Stimulated activated CD4-positive, alpha-beta T cell treated with anti-CD3 and anti-CD28 coated beads, Interleukin-12 subunit alpha, Interleukin-12 subunit beta, amount 100 ng/mL, for 24 hours (primary cell): Measurements from ENCODE around the gene EIF6.

ENCODE experiments used
- DNase-seq, 2 experiments: peaks; one replicate each; pipeline ENCODE4 v3.0.0-alpha.2; 2020; ENCODE audit warnings: low read depth in 2 of 2

Gene EIF6

DNA sequence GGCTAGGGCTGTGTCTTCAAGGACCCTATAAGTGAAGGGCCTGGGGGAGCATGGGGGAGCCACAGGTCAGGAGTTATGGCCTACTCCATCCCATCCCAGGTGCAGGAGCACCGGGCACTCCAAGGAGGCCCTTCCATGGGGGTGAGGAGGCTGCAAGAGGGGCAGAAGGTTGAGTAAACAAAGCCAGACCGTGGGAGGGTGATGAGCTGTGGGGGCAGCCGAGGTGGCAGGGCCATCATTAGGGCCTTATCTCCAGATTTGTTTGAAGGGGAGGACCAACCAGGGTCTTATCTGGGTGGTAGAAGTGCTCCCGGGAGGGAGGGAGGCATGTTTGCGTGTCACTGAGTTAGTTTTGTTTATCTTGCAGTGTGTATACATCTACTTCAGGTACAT, 9.7 kb upstream of the EIF6 start:
- no peak for DNase-seq

DNA sequence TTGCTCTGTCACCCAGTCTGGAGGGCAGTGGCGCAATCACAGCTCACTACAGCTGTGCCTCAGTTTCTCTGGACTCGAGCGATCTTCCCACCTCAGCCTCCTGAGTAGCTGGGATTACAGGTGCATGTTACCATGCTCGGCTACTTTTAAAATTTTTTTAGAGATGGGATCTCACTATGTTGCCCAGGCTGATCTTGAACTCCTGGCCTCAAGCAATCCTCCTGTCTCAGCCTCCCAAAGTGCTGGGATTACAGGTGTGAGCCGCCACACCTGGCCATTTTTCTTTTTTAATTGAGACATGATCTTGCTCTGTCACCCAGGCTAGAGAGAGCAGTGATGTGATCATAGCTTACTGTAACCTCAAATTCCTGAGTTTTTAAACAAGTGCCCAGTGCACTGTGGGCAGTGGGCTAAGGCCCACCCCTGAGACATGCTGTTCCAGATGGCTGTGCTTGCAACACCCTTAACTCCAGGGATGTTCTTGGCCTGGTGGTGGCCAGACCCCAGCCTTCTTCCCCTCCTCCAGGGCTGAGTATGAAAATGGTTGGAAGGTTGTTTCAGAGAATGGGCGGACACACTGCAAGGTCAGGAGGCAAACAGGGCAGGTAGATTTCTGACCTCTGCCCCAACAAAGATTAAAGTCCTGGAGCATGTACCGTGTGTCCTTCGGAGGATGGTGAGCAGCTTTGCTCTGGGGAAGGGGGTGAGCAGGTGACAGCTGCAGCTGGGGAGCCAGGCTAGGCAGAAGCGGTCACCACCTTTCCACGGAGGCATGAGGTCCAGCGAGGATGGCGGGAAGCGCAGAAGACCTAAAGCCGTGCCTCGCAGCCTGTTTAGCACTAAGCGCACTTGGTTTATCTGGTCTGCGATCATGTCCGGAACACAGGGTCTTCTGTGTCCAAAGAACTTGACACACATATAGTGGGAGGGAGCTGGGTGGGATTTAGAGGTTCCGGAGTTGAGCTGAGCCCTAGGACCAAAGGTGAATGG, 9.0 kb upstream of the EIF6 start:
- DNase-seq = no peak

DNA sequence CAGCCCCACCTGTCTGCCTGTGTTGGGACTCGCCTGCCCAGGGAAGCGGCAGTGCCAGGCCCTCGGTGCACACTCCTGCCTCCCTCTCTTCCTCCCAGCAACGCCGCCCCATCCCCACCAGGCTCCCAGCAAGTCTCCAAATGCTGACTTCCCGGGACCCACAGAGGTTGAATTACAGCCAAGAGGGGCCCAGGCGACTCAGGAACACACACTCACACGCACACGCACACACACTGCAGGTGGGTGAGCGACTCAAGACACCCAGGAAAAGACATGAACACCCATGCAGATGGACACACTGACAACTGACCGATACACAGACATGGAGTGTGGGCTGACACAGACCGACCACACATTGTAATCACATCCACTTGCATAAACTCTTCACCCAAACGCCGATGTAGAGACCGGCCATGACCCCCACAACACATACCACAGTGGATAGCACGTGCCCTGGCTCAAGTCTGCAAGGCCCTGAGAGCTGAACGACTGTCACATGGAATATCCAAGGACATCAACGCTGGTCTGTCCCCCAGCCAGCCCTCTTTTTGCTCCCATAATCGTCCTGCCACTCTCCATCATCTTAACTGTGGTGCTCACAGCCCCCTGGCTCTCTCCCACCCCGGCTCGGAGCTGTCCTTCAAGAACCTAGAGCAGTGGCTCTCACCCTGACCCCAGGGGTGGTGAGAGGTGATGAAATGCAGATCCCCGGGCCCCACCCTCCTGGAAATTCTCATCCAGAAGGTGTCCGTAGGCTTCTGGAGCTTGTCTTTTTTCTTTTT, 8.1 kb upstream of the EIF6 start:
- no peak for DNase-seq

DNA sequence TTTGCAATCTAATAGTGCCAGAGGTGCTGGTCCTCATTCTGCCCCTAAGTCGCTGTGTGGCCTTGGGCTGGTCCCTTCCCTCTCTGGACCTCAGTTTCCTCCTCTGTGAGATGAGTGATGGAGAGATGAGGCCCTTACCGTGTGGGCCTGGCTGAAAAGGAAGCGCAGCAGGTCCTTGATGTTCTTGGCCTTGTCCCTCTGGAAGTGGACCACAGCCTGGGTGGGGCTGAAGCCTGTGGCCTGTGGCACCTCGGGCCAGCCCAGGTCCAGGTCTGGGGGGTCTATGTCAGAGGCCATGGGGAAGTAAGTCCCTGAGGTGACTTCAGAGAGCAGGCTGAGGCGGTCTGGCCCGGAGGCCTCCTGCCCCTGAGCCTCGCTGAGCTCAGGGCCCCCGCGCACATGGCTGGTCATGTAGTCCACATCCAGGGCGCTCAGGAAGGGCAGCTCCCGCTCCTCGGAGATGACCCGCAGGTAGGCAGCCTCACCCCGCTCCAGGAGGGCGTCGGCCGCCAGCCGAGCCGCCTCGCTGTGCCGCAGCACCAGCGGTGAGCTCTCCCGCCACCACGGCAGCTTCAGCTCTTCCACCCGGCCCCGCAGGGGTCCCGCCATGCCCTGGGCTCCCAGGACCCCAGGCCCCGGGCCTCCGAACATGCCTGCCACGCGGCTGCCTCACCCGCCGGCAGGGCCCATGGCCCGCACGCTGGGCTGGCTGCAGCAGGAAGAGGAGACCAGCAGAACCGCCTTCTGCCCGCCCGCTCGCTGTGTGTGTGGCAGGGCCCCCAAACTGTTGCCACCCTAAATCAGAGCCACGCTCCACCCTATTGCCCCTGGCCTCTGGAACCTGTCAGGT, 7.3 kb upstream of the EIF6 start, which contains the start of gene FAM83C:
FAM83C (minus strand) TSS at position 772 of the 850 bp plus-strand sequence; CDS start at position 651, 121 bp downstream.
- DNase-seq = no peak

DNA sequence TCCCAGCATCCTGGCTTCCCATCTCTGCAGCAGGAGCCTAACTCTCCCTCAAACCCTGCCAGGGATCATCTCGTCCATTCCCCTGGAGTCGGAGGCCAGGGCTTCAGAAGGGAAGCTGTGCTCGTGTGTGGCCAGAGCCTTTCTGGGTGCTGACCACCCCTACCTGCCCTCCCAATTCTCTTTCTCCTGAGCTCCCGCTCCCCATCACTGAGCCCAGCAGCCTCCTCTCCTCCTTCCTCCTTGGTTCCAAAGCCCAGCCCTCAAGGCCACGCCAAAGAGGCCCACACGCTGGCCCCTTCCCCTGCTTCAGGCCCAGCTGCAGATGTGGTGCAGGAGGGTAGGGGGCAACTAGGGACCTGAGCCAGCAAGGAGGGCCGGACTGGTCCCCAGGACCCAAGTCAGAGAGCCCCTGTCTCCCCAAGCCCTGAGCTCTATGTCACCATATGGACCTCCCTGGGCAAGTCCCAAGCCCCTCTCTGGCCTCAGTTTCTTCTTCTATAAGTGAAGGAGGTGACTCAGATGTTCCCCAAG, 6.4 kb upstream of the EIF6 start:
- no peak for DNase-seq

DNA sequence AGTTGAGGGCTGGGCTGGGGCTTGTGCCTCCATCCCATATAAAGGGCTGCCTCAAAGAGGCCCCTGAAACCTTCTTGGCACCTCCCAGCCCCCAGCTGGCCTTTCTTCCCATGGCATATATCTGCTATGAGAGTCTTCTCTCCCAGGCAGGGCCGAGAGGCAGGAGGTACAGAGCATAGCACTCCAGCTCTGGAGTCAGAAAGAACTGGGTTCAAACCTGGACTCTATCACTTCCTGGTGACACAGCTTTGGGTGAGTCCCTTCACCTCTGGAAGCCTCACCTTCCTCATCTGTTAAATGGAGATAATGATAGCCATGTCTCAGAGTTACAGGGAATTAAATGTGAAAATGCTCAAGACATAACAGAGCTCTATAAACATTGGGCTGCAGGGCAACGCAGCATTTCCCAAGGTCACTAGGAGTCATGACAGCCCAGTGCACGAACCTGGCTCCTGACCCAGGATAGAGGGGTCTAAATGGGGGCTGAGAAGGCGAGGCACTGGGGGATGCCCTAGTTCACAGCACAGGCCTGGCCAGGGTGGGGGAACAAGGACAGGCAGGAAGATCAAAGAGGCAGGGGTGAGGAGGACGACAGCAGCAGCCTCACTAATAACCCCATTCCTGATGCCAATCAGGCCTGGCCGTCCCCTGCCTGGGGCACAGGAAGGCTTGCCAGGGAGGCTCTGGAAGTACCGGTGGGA, 5.8 kb upstream of the EIF6 start:
- DNase-seq = no peak

DNA sequence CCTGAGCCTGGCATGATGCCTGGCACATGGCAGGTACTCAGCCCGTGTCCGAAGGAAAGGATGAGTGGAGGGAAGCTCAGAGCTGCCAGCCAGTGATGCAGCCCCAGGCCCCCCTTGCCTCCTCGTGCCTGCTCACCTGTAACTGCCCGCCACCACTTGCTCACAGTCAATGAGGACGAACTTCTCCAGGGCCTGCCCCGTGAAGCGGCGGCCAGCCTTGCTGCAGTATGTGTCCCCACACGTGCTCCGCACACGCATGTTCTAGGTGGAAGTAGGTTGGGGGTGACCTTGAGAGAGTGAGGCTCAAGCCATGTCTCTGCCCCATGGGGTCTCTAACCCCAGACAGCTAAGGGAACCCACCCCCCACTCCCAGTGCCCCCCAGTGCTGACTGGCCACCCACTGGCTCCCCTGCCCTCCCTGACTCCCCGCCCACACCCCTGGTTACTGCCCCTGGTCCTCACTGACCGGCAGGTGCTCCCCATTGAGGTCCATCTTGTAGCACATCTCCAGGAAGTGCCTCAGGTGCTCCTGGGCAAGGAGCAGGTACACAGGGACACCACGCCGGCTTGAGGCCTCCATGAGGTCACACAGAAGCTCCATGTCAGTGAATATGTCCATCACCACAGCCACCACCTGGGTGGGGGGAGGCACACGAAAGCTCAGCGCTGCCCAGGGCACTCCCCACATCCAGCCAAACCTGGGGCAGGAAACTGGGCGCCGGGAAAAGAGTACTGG, 3.9 kb upstream of the EIF6 start:
- DNase-seq = no peak

DNA sequence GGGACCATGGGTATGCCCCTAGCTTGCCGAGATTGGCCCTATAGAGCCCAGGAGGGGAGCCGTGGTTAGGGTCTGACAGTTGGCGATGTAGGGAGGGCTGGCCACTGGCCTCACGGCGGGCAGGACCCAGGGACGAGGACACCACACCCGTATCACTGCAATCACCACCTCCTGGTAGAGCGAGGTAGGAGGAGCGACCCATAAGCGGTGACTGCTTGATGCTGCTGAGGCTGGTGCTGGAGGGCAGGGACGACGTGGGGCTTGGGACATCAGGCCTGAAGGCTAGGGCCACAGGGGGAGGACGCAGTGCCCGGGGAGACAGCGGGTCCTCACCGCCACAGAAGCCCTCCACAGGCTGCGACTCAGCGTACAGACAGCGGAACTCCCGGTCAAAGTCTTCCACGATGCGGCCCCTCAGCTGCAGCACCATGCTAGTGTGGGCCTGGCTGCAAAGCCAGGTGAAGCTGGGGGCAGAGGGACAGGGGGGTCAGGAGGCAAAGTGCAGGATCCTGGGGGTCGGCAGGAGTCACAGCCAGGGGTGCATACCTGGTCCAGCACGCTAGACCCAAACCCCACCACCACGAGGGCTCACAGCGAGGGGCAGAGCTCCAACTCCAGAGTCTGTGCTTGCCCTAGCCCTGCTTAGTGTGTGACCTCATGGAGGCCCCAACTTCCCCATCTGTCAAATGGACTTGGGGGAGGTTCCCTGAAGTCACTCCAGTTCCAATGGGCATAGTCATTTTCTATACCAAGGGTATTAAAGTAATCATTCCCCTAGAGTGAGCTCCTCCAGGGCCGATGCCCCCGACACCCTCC, 3.1 kb upstream of the EIF6 start:
- no peak for DNase-seq

DNA sequence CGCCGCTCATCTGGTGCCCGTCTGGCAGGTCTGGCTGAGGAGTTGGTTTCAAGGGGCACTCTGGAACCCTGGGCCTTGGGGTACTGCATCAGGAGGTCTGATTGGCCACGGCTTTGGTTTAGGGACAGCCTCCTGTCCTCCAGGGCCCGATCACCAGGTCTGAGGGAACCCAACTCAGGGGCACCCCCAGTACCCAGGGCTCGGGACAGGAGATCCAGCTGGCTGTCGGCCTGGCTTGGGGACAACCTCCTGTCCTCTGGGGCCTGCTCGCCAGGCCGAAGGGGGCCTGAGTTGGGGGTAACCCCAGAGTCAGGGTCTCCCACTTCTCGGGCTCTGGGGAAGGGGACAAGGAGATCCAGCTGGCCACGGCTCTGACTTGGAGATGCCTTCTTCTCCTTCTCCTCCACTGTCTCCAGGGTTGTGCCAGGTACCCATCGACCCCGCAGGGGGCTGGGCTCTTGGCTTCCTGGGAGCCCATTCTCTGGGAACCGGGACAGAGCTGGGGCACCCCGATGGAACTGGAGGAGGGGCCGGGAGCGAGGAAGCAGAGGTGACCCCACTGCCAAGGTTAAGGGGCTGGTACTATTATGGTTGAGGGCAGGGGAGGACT, 2.4 kb upstream of the EIF6 start:
- DNase-seq = no peak

DNA sequence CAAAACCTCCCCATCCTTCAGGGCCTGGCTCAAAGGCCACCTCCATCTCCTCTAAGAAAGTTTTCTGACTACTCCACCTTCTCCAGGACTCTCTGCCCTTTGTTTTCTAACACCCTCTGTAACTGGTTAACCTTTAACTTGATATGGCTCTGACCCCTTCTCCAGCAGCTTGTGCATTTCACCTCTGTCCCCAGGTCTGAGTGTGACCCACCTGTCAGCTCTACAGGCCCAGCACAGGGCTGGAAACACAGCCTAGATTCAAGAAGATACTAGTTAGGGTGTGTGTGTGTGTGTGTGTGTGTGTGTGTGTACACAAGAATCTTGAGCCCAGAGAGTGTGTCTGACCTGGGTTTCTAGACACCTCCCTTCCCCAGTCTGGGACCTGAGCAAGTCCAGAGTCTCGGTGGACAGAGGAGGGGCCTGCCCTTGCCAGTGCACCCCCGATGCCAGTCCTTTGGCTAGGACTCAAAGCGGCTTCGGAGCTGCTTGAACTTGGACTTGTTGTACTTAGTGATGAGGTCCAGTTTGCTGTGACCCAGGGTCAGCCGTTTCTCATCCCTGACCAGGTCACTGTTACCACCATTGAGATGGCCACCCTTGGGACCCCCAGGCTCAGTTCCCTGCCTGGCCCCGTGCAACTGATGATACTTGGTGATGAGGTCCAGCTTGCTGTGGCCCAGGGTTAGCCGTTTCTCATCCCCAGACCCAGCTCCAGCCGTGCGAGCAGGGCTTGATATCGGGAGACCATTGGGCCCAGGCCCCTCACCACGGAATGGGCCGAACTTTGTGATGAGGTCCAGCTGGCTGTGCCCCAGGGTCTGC, 1.7 kb upstream of the EIF6 start:
- no peak for DNase-seq

DNA sequence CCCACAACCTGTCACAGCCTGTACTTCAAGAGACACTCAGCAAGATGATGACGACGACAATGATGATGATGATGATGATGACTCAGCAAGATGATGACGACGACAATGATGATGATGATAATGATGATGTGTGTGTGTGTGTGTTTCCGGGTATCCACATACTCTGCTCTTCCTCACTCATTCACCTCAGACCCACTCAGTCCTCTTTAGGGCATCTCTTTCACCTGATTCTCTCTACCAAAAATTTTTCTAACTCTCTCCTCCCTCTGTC, 1.2 kb upstream of the EIF6 start:
- DNase-seq = no peak

DNA sequence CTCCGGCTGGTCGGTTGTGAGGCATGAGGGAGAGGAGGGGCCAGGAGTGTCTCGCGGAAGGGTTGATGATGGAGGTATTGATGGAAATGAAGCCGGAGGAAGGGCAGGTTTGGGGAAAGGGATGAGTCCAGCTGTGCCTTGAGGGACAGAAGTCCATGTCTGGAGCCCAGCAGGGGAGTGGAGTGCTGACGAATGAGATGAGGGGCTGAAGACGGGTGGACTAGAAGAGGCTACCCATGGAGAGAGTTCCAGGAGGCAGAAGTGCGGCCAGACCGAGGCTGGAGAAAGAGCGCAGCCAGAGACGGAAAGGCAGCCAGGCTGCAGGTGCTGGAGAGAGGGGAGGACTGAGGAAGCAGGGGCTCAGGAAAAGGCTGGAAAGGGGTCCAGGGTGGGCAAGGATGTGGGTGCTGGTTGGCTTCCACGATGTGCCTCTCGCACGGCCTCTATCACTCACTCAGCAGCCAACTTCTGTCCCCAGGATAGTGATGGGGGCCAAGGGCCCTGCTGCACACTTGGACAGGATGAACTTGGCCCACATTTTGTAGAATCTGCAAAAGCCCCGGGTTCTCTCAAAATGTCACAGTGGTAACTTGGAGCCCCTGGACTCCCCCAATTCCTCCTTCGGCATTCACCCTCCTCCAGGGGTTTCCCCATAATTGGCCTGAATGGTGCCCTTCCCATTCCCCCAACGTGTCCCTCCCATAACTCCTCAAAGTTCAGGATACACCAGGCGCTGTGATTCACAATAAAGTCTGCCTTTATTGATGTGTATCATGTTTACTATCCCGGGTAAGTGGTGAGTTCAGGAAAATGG, 627 bp upstream of the EIF6 start:
- DNase-seq = no peak

DNA sequence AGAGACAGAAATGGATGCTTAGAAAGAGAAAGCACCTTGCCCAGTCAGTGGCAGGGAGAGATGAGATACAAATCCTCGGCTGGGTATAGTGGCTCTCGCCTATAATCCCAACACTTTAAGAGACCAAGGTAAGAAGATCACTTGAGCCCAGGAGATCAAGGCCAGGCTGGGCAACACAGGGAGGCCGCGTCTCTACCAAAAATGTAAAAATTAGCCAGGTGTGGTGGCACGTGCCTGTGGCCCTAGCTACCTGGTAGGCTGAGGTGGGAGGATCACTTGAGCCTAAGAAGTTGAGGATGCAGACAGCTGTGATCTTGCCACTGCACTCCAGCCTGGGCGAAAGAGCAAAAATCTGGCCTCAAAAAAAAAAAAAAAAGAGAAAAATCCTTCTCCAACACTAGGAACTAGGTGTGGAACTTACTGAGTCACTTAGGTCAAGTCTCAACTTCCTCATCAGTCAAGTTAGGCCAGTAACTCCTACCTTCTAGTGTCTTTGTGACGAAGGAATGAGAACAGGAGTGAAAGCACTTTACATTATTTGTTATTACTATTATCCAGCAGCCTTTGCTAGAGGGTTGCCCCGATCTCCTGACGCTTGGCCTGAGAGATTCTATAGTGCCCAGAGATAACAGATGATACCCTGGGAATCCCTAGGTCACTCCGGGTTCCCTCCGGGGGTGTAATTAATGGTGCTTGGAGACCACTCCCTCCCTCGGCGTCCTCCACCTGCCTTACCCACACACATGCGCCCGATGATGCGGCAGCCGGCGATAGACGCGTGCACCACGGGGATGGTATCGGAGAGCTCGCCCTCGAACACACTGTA, 918 bp downstream of the EIF6 start:
- DNase-seq = no peak

DNA sequence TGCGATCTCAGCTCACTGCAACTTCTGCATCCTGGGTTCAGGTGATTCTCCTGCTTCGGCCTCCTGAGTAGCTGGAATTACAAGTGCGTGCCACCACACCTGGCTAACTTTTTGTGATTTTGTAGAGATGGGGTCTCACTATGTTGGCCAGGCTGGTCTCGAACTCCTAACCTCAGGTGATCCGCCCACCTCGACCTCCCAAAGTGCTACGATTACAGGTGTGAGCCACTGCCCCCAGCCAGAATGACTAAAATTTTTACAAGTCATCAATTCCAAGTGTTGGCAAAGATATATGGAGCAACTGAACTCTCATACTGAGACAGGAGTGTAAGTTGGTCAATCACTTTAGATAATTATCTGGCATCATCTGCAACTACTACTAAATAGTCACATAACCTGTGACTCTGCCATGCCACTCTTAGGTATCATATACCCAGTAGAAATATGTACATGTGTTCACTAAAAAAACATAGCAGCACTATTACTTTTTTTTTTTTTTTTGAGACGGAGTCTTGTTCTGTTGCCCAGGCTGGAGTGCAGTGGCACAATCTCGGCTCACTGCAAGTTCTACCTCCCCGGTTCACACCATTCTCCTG, 3.0 kb downstream of the EIF6 start:
- DNase-seq = no peak

DNA sequence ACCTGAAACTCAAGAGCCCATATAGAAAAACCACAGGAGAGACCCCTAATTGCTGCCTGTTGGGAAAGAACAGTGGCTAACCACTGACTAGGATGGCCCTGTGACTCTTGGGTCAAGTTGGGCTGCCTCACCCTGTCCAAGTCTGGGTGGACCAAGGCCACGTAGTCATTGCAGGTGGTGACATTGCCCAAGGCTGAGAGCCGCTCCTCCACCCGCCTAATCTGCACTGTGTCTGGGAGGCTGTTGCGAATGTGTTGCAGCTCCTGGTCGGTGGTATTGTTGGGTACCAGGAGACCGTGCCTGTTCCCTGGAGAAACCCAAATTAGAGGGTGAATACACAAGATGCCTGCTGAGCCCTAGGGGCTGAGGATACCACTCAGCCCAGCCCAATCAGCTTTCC, 4.0 kb downstream of the EIF6 start:
- DNase-seq = no peak

DNA sequence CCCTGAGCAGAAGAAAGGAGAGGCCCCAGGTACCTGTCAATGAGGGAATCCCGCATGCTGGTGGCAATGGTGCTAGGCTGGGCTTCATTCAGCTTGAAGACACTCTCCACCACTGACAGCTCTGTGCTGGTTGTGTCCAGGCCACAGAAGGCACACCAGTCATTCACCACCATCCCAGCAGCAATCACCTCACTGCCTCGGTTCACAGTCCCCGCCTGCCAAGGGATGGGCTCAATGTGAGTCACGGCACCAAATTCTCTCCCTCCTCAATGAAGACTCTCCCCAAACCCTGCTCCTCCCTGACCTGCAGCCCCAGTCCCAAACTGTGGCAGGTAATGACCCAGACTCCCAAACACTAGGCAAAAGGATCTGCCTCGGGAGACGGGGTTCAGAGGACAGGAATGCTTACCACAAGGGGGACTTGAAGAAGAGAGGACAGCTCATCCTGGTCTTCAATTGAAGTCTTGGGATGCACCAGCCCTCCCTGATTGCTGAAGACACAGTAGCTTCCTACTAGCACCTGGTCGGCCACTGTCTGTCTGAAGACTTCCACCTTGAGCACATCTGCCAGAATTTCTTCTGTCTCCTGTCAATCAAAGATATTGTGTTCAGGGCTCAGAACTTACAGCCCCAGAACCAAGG, 4.9 kb downstream of the EIF6 start:
- no peak for DNase-seq
